ENCODE data around the gene DCAF4. TPM values are rescaled to one million over a fixed set of nuclear protein-coding genes. Genes with fewer than 3 reads are reported as not detected.
A peak's percentile ranks its signal among the peaks of the same experiment; 100 is the strongest.

Gene DCAF4, protein sequence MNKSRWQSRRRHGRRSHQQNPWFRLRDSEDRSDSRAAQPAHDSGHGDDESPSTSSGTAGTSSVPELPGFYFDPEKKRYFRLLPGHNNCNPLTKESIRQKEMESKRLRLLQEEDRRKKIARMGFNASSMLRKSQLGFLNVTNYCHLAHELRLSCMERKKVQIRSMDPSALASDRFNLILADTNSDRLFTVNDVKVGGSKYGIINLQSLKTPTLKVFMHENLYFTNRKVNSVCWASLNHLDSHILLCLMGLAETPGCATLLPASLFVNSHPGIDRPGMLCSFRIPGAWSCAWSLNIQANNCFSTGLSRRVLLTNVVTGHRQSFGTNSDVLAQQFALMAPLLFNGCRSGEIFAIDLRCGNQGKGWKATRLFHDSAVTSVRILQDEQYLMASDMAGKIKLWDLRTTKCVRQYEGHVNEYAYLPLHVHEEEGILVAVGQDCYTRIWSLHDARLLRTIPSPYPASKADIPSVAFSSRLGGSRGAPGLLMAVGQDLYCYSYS
- polyA plus RNA-seq (2012; rRNA removed) = 17.9 and 27.8 TPM in 2 replicates
- 14.0 and 16.9 TPM in 2 replicates for polyA plus RNA-seq (2012; cell fraction: cytosol; rRNA removed)
- polyA plus RNA-seq (2012; cell fraction: nucleus; rRNA removed) = 50.1 and 55.3 TPM in 2 replicates

- Histone ChIP-seq H3K4me1 (ENCODE audit: control insufficient read depth in 1 of 2, insufficient read depth in 2 of 2, low read depth in 1 of 2, low read length in 1 of 2) (peaks cover 0 to 12% of the 10 kb centered on the region in 2 experiments; a peak in 1 of 4 replicates), H2AFZ (ENCODE audit: low read depth) (peak within 1 kb of the TSS; percentile 99), H3K4me3 (ENCODE audit: low read depth in 2 of 2, low read length in 1 of 2) (peak within 1 kb of the TSS; percentile 79 to 93), H3K4me2 (peak within 1 kb of the TSS; percentile 100), H3F3A (replicated peaks; ENCODE audit: insufficient read depth) (no peaks in the 10 kb centered on the region), H3K27ac (ENCODE audit: low read depth in 2 of 2, low read length in 1 of 2) (peak within 1 kb of the TSS; percentile 12 to 50; a peak in 3 of 4 replicates), H3K79me2 (ENCODE audit: insufficient read depth) (peaks cover 22% of the 10 kb centered on the region), H3K27me3 (ENCODE audit: insufficient read depth) (no peaks in the 10 kb centered on the region), H3K9me3 (no peaks in the 10 kb centered on the region), H3K36me3 (replicated peaks in 1 of 2; ENCODE audit: control insufficient read depth in 1 of 2, insufficient read depth in 2 of 2, low read length in 1 of 2) (no peaks in the 10 kb centered on the region), H4K20me1 (ENCODE audit: insufficient read depth) (no peaks in the 10 kb centered on the region), H3K9ac (peak within 1 kb of the TSS; percentile 72), H3K9me2 (no peaks in the 10 kb centered on the region)
- under 1% methylated on average over 24 of the region's 59 CpGs for WGBS (ENCODE audit: low lambda C conversion rate)
- POLR2A ChIA-PET = interaction anchor here (0.6 kb wide), 1 partner anchor 48 kb away, joined by 3 read pairs; no protein-coding TSS in a partner anchor
- CTCF ChIA-PET = interaction anchor here (1.6 to 4.3 kb wide), 4 partner anchors 22 to 412 kb away, joined by 10 to 34 read pairs (median 16); no protein-coding TSS in a partner anchor
- DNase-seq = peak; percentile 99
- TF ChIP-seq JUND (IDR thresholded peaks at IDR 0.05) (no peak), SMC3 (IDR thresholded peaks at IDR 0.05; ENCODE audit: low read depth, low read length) (no peak), POLR2AphosphoS5 (IDR thresholded peaks at IDR 0.05; ENCODE audit: low read depth, low read length) (no peak), RAD21 (IDR thresholded peaks at IDR 0.05; ENCODE audit: low read length) (no peak), FOXJ3 (CRISPR knock-in tag; IDR thresholded peaks at IDR 0.05) (no peak), GATA2 (CRISPR knock-in tag; IDR thresholded peaks at IDR 0.05) (no peak), ELF1 (IDR thresholded peaks at IDR 0.05) (peak; percentile 88), TAF1 (IDR thresholded peaks at IDR 0.05; ENCODE audit: borderline replicate concordance, low read depth, low read length) (no peak), MXI1 (IDR thresholded peaks at IDR 0.05; ENCODE audit: low read depth, low read length) (peak; percentile 99), TEAD4 (IDR thresholded peaks at IDR 0.05; ENCODE audit: borderline replicate concordance, insufficient read depth) (no peak), FOSL2 (IDR thresholded peaks at IDR 0.05; ENCODE audit: borderline replicate concordance, low read depth) (no peak), CHD2 (IDR thresholded peaks at IDR 0.05; ENCODE audit: low read length, partially characterized antibody) (peak; percentile 40), SIN3A (IDR thresholded peaks at IDR 0.05; ENCODE audit: borderline replicate concordance, low read depth, low read length) (peak; percentile 63; the same call in 1 of the 2 replicates), RXRA (IDR thresholded peaks at IDR 0.05; ENCODE audit: borderline replicate concordance, low read depth) (no peak), GABPA (IDR thresholded peaks at IDR 0.05; ENCODE audit: low read depth) (peak; percentile 48), NFIC (IDR thresholded peaks at IDR 0.05; ENCODE audit: borderline replicate concordance) (no peak), TCF12 (IDR thresholded peaks at IDR 0.05) (0 out of 2 replicates have a peak, but pooled peaks have one; percentile 3), RFX5 (IDR thresholded peaks at IDR 0.05; ENCODE audit: low read length) (peak; percentile 59; the same call in 1 of the 2 replicates), FOXM1 (IDR thresholded peaks at IDR 0.05; ENCODE audit: low read depth) (no peak)
- TF ChIP-seq, protein P1, sequence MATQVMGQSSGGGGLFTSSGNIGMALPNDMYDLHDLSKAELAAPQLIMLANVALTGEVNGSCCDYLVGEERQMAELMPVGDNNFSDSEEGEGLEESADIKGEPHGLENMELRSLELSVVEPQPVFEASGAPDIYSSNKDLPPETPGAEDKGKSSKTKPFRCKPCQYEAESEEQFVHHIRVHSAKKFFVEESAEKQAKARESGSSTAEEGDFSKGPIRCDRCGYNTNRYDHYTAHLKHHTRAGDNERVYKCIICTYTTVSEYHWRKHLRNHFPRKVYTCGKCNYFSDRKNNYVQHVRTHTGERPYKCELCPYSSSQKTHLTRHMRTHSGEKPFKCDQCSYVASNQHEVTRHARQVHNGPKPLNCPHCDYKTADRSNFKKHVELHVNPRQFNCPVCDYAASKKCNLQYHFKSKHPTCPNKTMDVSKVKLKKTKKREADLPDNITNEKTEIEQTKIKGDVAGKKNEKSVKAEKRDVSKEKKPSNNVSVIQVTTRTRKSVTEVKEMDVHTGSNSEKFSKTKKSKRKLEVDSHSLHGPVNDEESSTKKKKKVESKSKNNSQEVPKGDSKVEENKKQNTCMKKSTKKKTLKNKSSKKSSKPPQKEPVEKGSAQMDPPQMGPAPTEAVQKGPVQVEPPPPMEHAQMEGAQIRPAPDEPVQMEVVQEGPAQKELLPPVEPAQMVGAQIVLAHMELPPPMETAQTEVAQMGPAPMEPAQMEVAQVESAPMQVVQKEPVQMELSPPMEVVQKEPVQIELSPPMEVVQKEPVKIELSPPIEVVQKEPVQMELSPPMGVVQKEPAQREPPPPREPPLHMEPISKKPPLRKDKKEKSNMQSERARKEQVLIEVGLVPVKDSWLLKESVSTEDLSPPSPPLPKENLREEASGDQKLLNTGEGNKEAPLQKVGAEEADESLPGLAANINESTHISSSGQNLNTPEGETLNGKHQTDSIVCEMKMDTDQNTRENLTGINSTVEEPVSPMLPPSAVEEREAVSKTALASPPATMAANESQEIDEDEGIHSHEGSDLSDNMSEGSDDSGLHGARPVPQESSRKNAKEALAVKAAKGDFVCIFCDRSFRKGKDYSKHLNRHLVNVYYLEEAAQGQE (IDR thresholded peaks at IDR 0.05; ENCODE audit: low read depth, low read length) = no peak
- TF ChIP-seq, protein P2, sequence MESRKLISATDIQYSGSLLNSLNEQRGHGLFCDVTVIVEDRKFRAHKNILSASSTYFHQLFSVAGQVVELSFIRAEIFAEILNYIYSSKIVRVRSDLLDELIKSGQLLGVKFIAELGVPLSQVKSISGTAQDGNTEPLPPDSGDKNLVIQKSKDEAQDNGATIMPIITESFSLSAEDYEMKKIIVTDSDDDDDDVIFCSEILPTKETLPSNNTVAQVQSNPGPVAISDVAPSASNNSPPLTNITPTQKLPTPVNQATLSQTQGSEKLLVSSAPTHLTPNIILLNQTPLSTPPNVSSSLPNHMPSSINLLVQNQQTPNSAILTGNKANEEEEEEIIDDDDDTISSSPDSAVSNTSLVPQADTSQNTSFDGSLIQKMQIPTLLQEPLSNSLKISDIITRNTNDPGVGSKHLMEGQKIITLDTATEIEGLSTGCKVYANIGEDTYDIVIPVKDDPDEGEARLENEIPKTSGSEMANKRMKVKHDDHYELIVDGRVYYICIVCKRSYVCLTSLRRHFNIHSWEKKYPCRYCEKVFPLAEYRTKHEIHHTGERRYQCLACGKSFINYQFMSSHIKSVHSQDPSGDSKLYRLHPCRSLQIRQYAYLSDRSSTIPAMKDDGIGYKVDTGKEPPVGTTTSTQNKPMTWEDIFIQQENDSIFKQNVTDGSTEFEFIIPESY (IDR thresholded peaks at IDR 0.05; ENCODE audit: borderline replicate concordance, low read depth) = no peak
- TF ChIP-seq, protein P3, sequence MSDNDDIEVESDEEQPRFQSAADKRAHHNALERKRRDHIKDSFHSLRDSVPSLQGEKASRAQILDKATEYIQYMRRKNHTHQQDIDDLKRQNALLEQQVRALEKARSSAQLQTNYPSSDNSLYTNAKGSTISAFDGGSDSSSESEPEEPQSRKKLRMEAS (IDR thresholded peaks at IDR 0.05; ENCODE audit: low read depth) = peak; percentile 86; the same call in 1 of the 2 replicates
- TF ChIP-seq, protein P4, sequence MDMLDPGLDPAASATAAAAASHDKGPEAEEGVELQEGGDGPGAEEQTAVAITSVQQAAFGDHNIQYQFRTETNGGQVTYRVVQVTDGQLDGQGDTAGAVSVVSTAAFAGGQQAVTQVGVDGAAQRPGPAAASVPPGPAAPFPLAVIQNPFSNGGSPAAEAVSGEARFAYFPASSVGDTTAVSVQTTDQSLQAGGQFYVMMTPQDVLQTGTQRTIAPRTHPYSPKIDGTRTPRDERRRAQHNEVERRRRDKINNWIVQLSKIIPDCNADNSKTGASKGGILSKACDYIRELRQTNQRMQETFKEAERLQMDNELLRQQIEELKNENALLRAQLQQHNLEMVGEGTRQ (IDR thresholded peaks at IDR 0.05; ENCODE audit: borderline replicate concordance, low read depth, low read length) = no peak
- TF ChIP-seq, protein P5, sequence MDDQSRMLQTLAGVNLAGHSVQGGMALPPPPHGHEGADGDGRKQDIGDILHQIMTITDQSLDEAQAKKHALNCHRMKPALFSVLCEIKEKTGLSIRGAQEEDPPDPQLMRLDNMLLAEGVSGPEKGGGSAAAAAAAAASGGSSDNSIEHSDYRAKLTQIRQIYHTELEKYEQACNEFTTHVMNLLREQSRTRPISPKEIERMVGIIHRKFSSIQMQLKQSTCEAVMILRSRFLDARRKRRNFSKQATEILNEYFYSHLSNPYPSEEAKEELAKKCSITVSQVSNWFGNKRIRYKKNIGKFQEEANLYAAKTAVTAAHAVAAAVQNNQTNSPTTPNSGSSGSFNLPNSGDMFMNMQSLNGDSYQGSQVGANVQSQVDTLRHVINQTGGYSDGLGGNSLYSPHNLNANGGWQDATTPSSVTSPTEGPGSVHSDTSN (IDR thresholded peaks at IDR 0.05) = peak; percentile 99
Observed at GRCh38 chr14:72926292-72927028, at the start of gene DCAF4. Gene DCAF4, plus strand, starts transcription at chr14:72926464. Its CDS starts 11,515 bp downstream, at chr14:72937979.
